Body of pancreas (tissue), 4 donors: ENCODE results near the gene ACSL5. TPM values are rescaled to one million over a fixed set of nuclear protein-coding genes. Genes with fewer than 3 reads are reported as not detected.

Experiments
- ATAC-seq: fragments of 150-250 bp; one replicate; pipeline ENCODE4 v1.9.1; 2016
- DNase-seq, 4 donors: peaks; one replicate each; pipeline ENCODE4 v3.0.0-alpha.2; 2019
- H3K27ac ChIP-seq, 4 donors: fragments of 200-600 bp; sonication (generic); 1 replicate in 3 of 4; 2 replicates in 1 of 4; pipeline versions ENCODE4 v1.5.1 to v1.6.1; 2016 to 2019; ENCODE audit warnings: mild to moderate bottlenecking in 1 of 4, mixed read lengths in 1 of 4, moderate library complexity in 1 of 4
- H3K27me3 ChIP-seq, 2 donors: fragments of 200-600 bp; sonication (generic); one replicate each; pipeline ENCODE4 v1.6.0; 2016; ENCODE audit warnings: mild to moderate bottlenecking in 1 of 2
- H3K36me3 ChIP-seq, 2 donors: fragments of 200-600 bp; sonication (generic); replicated peaks in 1 of 2; 2 replicates each; pipeline ENCODE4 v1.5.1; 2016; ENCODE audit warnings: low read depth in 2 of 2; ENCODE audit not compliant: insufficient read depth in 1 of 2
- H3K4me1 ChIP-seq: fragments of 200-600 bp; sonication (generic); one replicate; pipeline ENCODE4 v1.6.0; 2016
- H3K4me3 ChIP-seq, 2 donors: fragments of 200-600 bp; sonication (generic); 1 replicate in 1 of 2; 2 replicates in 1 of 2; pipeline ENCODE4 v1.5.1; 2016 to 2019
- H3K9me3 ChIP-seq, 3 donors: fragments of 200-600 bp; sonication (generic); 1 replicate in 2 of 3; 2 replicates in 1 of 3; pipeline ENCODE4 v1.5.1; 2016
- CTCF ChIP-seq, 7 experiments: fragments of 450-650 bp in 4 of 7; fragments of 200-600 bp in 3 of 7; sonication (generic) in 3 of 7; IDR thresholded peaks; one replicate each; pipeline ENCODE4 v1.5.1; 2016 to 2019; ENCODE audit warnings: antibody characterized with exemption in 7 of 7
- POLR2A ChIP-seq, 3 donors: fragments of 450-650 bp; IDR thresholded peaks; one replicate each; pipeline ENCODE4 v1.6.1; 2016; ENCODE audit warnings: antibody characterized with exemption in 3 of 3, mild to moderate bottlenecking in 2 of 3
- WGBS, 2 donors: methylation state at CpG; one replicate each; pipeline ENCODE4 v1.1.5; 2017; 5-methylcytosine and 5-hydroxymethylcytosine counted together
- intact Hi-C: fragments of 100-400 bp; cut with DNase I; formaldehyde crosslinking; loops from one replicate; pipeline ENCODE4 v1.15.1; 2023
- total RNA-seq, 2 donors: library from RNA; depleted of rRNA; stranded (reverse); fragments of >200 nt; gene quantifications; one replicate each; pipeline ENCODE4 v1.1.0, GENCODE V29; 2016

Gene ACSL5
- total RNA-seq, 2 donors from 2014 or later, result 7.3 to 9.6 TPM

GRCh38 chr10:112446055-112446854, 72.3 kb downstream of the ACSL5 start:
- ATAC-seq (no peak), DNase-seq (no peak)
- H3K27ac ChIP-seq, result peak overlapping the region; percentile 82 to 94 (median 87)
- H3K9me3 ChIP-seq, result no peaks in the 10 kb centered on the region
- H3K27me3 ChIP-seq, result no peaks in the 10 kb centered on the region
- TF ChIP-seq CTCF (IDR thresholded peaks at IDR 0.05) (no peak), POLR2A (IDR thresholded peaks at IDR 0.05) (no peak)
- H3K36me3 ChIP-seq, result peaks cover 0 to 2% of the 10 kb centered on the region in 2 donors
- intact Hi-C loops, result no loop called here
- H3K4me1 ChIP-seq, result peaks cover 24% of the 10 kb centered on the region
- WGBS, 2 donors, result 2 to 4% methylated on average over 18 to 20 of the region's 20 CpGs
- peak overlapping the region; percentile 75 to 85 for H3K4me3 ChIP-seq

- Histone ChIP-seq H3K4me3 (peak within 1 kb of the TSS; percentile 75 to 85), H3K27ac (peak within 1 kb of the TSS; percentile 82 to 94 (median 87)), H3K9me3 (no peaks in the 10 kb centered on the region), H3K4me1 (peaks cover 24% of the 10 kb centered on the region), H3K27me3 (no peaks in the 10 kb centered on the region), H3K36me3 (peaks cover 0 to under 1% of the 10 kb centered on the region in 2 donors)
- DNase-seq, result peak; percentile 79 to 88 (median 86)
- TF ChIP-seq CTCF (IDR thresholded peaks at IDR 0.05) (peak in 4 of 7 experiments; percentile 2 to 38 (median 28)), POLR2A (IDR thresholded peaks at IDR 0.05) (peak; percentile 53 to 91 (median 87))
- intact Hi-C loops, result no loop called here
- 0% methylated on average over 24 to 59 of the region's 59 CpGs for WGBS, 2 donors
- peak; percentile 96 for ATAC-seq
Observed at GRCh38 chr10:112446855-112447619, 73.1 kb downstream of the ACSL5 start, which contains the start of the genes VTI1A and ZDHHC6. Gene VTI1A, plus strand, starts transcription at chr10:112447215. Its CDS starts 159 bp downstream, at chr10:112447374. Gene ZDHHC6, minus strand, starts transcription at chr10:112446914. Its CDS starts 1,478 bp downstream, at chr10:112445436.

GRCh38 chr10:112447620-112447928, 73.7 kb downstream of the ACSL5 start:
- Histone ChIP-seq H3K27me3 (no peaks in the 10 kb centered on the region), H3K4me3 (peak overlapping the region; percentile 75 to 85), H3K4me1 (peaks cover 24% of the 10 kb centered on the region), H3K36me3 (no peaks in the 10 kb centered on the region), H3K27ac (peak overlapping the region in 3 of 4 donors; percentile 82 to 94 (median 91)), H3K9me3 (no peaks in the 10 kb centered on the region)
- intact Hi-C loops, result no loop called here
- WGBS, 2 donors, result 2% methylated on average over 10 of the region's 10 CpGs
- ATAC-seq (no peak), DNase-seq (no peak)
- TF ChIP-seq CTCF (IDR thresholded peaks at IDR 0.05) (no peak), POLR2A (IDR thresholded peaks at IDR 0.05) (no peak)

- WGBS, 2 donors, result 68 to 89% methylated on average over 4 of the region's 4 CpGs
- DNase-seq (no peak), ATAC-seq (no peak)
- TF ChIP-seq CTCF (IDR thresholded peaks at IDR 0.05), result no peak
- TF ChIP-seq POLR2A (IDR thresholded peaks at IDR 0.05), result no peak
- Histone ChIP-seq H3K4me3 (no peak overlapping the region), H3K4me1 (peaks cover 24% of the 10 kb centered on the region), H3K27ac (no peak overlapping the region), H3K36me3 (no peaks in the 10 kb centered on the region), H3K27me3 (no peaks in the 10 kb centered on the region), H3K9me3 (no peaks in the 10 kb centered on the region)
- intact Hi-C loops, result no loop called here
Observed at GRCh38 chr10:112448888-112449287, 75.0 kb downstream of the ACSL5 start.
